Pancreas (tissue), 10 donors: Measurements from ENCODE around the gene CMTR2. TPM values are rescaled to one million over a fixed set of nuclear protein-coding genes. Genes with fewer than 3 reads are reported as not detected.

Experiments
- ATAC-seq, 4 donors: fragments of 200-7000 bp; cut with Tn5 transposase; one replicate each; pipeline versions ENCODE4 v1.8.0 to v1.9.1; 2020; ENCODE audit warnings: mild to moderate bottlenecking in 4 of 4, moderate library complexity in 4 of 4
- DNase-seq, 6 donors: peaks; one replicate each; pipeline ENCODE4 v3.0.0-alpha.2; 2020
- FAIRE-seq: peaks from 2 replicates; lab custom pipeline; 2012; peaks lifted over from hg19 to GRCh38; lab: Jason Lieb, UNC
- H3K27ac ChIP-seq, 4 donors: fragments of 200-600 bp; sonication (generic); 1 replicate in 3 of 4; 2 replicates in 1 of 4; pipeline versions ENCODE4 v1.5.0 to v1.8.0; 2020
- H3K27me3 ChIP-seq, 4 donors: fragments of 200-600 bp; one replicate each; pipeline ENCODE4 v1.8.0; 2021
- H3K36me3 ChIP-seq, 3 donors: fragments of 200-600 bp; sonication (generic) in 1 of 3; one replicate each; pipeline versions ENCODE4 v1.5.0 to v1.8.0; 2020 to 2021
- H3K4me1 ChIP-seq, 3 donors: fragments of 200-600 bp; one replicate each; pipeline ENCODE4 v1.8.0; 2021
- H3K4me3 ChIP-seq, 4 donors: fragments of 200-600 bp; sonication (generic) in 2 of 4; one replicate each; pipeline versions ENCODE4 v1.5.0 to v1.8.0; 2020 to 2021
- H3K9me3 ChIP-seq, 4 donors: fragments of 200-600 bp; one replicate each; pipeline ENCODE4 v1.8.0; 2021
- WGBS, 2 donors: extraction: QIAGEN DNeasy Blood & Tissue Kit; methylation state at CpG; one replicate each; pipeline ENCODE4 v1.1.7; 2013; 5-methylcytosine and 5-hydroxymethylcytosine counted together
- intact Hi-C, 3 donors: fragments of 100-400 bp; cut with DNase I; formaldehyde crosslinking; loops; one replicate each; pipeline versions ENCODE4 v1.11.1 to v1.14.2; 2022
- polyA plus RNA-seq, 2 donors: library from polyadenylated mRNA; stranded (reverse); fragments of 200-250 nt; gene quantifications; one replicate each; pipeline ENCODE4 v1.2.3, GENCODE V29; 2013
- total RNA-seq, 6 donors: library from RNA; stranded (reverse); fragmentation: NEBNext Ultra II Directional in 4 of 6; extraction: Animal tissue kit (Norgen Biotek cat#: 25700) in 4 of 6; gene quantifications; one replicate each; pipeline versions ENCODE4 v1.2.1 to v1.2.4, GENCODE V29; 2021 to 2023
- TF ChIP-seq, protein P1 (sequence below), 4 donors: fragments of 200-600 bp; sonication (generic) in 3 of 4; IDR thresholded peaks; one replicate each; pipeline versions ENCODE4 v1.5.0 to v1.8.0; 2021; ENCODE audit warnings: antibody characterized with exemption in 4 of 4
- donor health status: healthy with polysubstance abuse.
- donor health status: DM: no; HTN: no; CAD: no; lungs with moderate emphysema.
- donor health status: DM: no; HTN: no; CAD: no.
- donor health status: control.
- donor health status: control.
- donor health status: Bipolar disorder and iron deficiency.
- donor health status: DM: yes; HTN: yes; CAD: no.
- donor health status: DM: no; HTN: no; CAD: no.
- donor health status: DM: no; HTN: no; CAD: no.
- donor health status: DM: yes; HTN: yes; CAD: no.

CMTR2 gene
- total and polyA plus RNA-seq, 8 donors: 5.1 to 12.0 (median 7.0) TPM

DNA sequence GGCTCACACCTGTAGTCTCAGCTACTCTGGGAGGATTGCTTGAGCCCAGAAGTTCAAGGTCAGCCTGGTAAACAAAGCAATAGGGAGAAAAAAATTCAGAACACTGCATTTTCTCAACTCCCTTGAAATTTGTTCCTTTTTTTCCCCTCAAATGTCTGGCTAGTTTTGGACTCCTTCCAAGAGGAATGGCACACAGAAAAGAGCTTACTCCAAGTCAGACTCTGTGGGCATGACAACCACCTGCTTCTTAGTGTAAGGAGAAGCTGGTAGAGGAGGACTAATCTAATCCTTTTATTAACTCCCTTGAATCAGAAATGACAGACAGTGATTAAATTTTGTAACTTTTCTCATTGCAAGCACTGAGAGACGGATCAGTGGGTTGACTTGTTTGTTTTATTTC is 30.8 kb downstream of the CMTR2 start:
- ATAC-seq (no peak), FAIRE-seq (no peak)
- 50 to 63% methylated on average over 1 of the region's 1 CpG for WGBS, 2 donors

GRCh38 chr16:71257768-71258167 is 31.4 kb downstream of the CMTR2 start:
- no peak overlapping the region for H3K27ac ChIP-seq
- no peak overlapping the region for H3K4me3 ChIP-seq
- H3K27me3 ChIP-seq: no peaks in the 10 kb centered on the region
- TF ChIP-seq, protein P1, sequence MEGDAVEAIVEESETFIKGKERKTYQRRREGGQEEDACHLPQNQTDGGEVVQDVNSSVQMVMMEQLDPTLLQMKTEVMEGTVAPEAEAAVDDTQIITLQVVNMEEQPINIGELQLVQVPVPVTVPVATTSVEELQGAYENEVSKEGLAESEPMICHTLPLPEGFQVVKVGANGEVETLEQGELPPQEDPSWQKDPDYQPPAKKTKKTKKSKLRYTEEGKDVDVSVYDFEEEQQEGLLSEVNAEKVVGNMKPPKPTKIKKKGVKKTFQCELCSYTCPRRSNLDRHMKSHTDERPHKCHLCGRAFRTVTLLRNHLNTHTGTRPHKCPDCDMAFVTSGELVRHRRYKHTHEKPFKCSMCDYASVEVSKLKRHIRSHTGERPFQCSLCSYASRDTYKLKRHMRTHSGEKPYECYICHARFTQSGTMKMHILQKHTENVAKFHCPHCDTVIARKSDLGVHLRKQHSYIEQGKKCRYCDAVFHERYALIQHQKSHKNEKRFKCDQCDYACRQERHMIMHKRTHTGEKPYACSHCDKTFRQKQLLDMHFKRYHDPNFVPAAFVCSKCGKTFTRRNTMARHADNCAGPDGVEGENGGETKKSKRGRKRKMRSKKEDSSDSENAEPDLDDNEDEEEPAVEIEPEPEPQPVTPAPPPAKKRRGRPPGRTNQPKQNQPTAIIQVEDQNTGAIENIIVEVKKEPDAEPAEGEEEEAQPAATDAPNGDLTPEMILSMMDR (IDR thresholded peaks at IDR 0.05): no peak
- FAIRE-seq (no peak), ATAC-seq (no peak), DNase-seq (no peak)
- no peaks in the 10 kb centered on the region for H3K9me3 ChIP-seq
- intact Hi-C loops: no loop called here
- 22 to 35% methylated on average over 1 of the region's 1 CpG for WGBS, 2 donors
- no peaks in the 10 kb centered on the region for H3K36me3 ChIP-seq
- no peaks in the 10 kb centered on the region for H3K4me1 ChIP-seq

More for the DNA sequence above, 30.8 kb downstream of the CMTR2 start:
- Histone ChIP-seq H3K9me3 (no peaks in the 10 kb centered on the region), H3K36me3 (no peaks in the 10 kb centered on the region), H3K27me3 (no peaks in the 10 kb centered on the region), H3K4me3 (no peak overlapping the region), H3K27ac (no peak overlapping the region), H3K4me1 (no peaks in the 10 kb centered on the region)
- intact Hi-C loops: no loop called here
- DNase-seq: no peak
- TF ChIP-seq, protein P1 (IDR thresholded peaks at IDR 0.05): no peak

GRCh38 chr16:71255721-71256120 is 33.5 kb downstream of the CMTR2 start:
- no peak for FAIRE-seq
- Histone ChIP-seq H3K27ac (no peak overlapping the region), H3K36me3 (no peaks in the 10 kb centered on the region), H3K4me3 (no peak overlapping the region), H3K4me1 (no peaks in the 10 kb centered on the region), H3K9me3 (no peaks in the 10 kb centered on the region), H3K27me3 (no peaks in the 10 kb centered on the region)
- no peak for ATAC-seq
- DNase-seq: no peak
- WGBS, 2 donors: 48 to 49% methylated on average over 6 of the region's 6 CpGs
- intact Hi-C loops: no loop called here
- TF ChIP-seq, protein P1 (IDR thresholded peaks at IDR 0.05): no peak

DNA sequence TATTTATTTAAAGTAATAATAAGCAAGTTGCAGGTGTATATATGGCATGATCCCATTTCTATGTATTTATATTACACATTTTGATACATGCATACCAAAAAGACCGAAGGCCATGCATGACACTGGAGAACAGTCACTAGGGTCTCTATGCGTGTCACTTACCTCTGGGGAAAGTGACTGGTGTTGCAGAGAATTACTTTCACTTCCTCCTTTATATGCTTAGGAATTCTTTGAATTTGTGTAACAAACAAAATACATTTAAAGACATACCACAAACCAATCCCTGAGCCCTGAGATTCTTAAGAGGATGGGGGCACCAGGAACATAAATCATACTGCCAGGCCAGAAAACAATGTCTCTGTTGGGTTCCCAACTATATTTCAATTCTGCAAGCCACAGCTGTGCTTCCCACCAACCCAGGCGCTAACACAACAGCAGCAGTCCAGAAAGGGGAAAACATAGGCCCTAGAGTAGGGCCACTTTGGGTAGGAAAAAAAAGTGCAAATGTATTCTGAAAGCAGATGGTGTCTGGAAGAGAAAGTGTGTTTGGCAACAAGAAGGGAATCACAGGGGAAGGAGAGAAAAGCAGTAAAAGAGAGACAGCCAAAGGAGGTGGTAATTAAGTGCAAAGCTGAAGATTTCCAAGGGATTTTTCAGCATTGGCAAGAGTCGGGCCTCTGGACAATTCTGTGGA is 34.2 kb downstream of the CMTR2 start:
- H3K4me3 ChIP-seq: no peak overlapping the region
- H3K36me3 ChIP-seq: no peaks in the 10 kb centered on the region
- intact Hi-C loops: no loop called here
- FAIRE-seq (no peak), DNase-seq (no peak), ATAC-seq (no peak)
- no peaks in the 10 kb centered on the region for H3K4me1 ChIP-seq
- WGBS, 2 donors: 77 to 90% methylated on average over 4 of the region's 4 CpGs
- H3K27me3 ChIP-seq: no peaks in the 10 kb centered on the region
- H3K9me3 ChIP-seq: no peaks in the 10 kb centered on the region
- no peak overlapping the region for H3K27ac ChIP-seq
- TF ChIP-seq, protein P1 (IDR thresholded peaks at IDR 0.05): no peak

GRCh38 chr16:71250461-71251235 is 38.6 kb downstream of the CMTR2 start:
- intact Hi-C loops: no loop called here
- TF ChIP-seq, protein P1 (IDR thresholded peaks at IDR 0.05): no peak
- Histone ChIP-seq H3K9me3 (no peaks in the 10 kb centered on the region), H3K27ac (no peak overlapping the region), H3K36me3 (no peaks in the 10 kb centered on the region), H3K27me3 (no peaks in the 10 kb centered on the region), H3K4me3 (no peak overlapping the region), H3K4me1 (no peaks in the 10 kb centered on the region)
- ATAC-seq: no peak
- 80 to 82% methylated on average over 5 of the region's 5 CpGs for WGBS, 2 donors
- FAIRE-seq: no peak
- DNase-seq: no peak
